ENCODE data around the gene MAP4K4.

- no peak for TF ChIP-seq POLR2A (IDR thresholded peaks at IDR 0.05)
- TF ChIP-seq CTCF (IDR thresholded peaks at IDR 0.05 in 4 of 5, conservative IDR thresholded peaks at IDR 0.05 in 1 of 5) = no peak
Measured at GRCh38 chr2:101931402-101931801, 233.9 kb downstream of the MAP4K4 start.
